CD4-positive, alpha-beta T cell (primary cell): ENCODE data around the gene SHANK2. TPM values are rescaled to one million over a fixed set of nuclear protein-coding genes. Genes with fewer than 3 reads are reported as not detected.

ENCODE experiments used
- ATAC-seq: fragments of 200-7000 bp; cut with Tn5 transposase; one replicate; pipeline ENCODE4 v1.10.0; 2022; ENCODE audit warnings: mild to moderate bottlenecking; ENCODE audit not compliant: poor library complexity
- CTCF ChIA-PET: fragments of 350-600 bp; sonication (Branson Sonifier 250); formaldehyde crosslinking; loops from one replicate; lab custom pipeline; 2021; ENCODE audit warnings: antibody characterized with exemption, inconsistent platforms; lab: Charles Lee
- POLR2A ChIA-PET: fragments of 350-600 bp; sonication (Branson Sonifier 250); formaldehyde crosslinking; loops from one replicate; lab custom pipeline; 2021; ENCODE audit warnings: antibody characterized with exemption, inconsistent platforms; lab: Charles Lee
- DNase-seq, 14 experiments: peaks; one replicate each; pipeline ENCODE4 v3.0.0-alpha.2; 2013 to 2020; ENCODE audit warnings: mixed read lengths in 2 of 14
- H3K27ac ChIP-seq, 2 donors: one replicate each; pipeline versions ENCODE4 v1.5.1 to v1.7.0; 2013; ENCODE audit warnings: low read length in 2 of 2, low read depth in 1 of 2, mild to moderate bottlenecking in 1 of 2
- H3K27me3 ChIP-seq, 2 experiments: 1 replicate in 1 of 2; 2 replicates in 1 of 2; pipeline versions ENCODE4 v1.6.1 to v1.7.0; 2013; ENCODE audit warnings: low read length in 2 of 2, control low read depth in 1 of 2, mild to moderate bottlenecking in 1 of 2, moderate library complexity in 1 of 2; ENCODE audit not compliant: insufficient read depth in 2 of 2, control insufficient read depth in 1 of 2
- H3K36me3 ChIP-seq: one replicate; pipeline ENCODE4 v1.6.1; 2013; ENCODE audit warnings: low read length, control low read depth; ENCODE audit not compliant: insufficient read depth
- H3K4me1 ChIP-seq: one replicate; pipeline ENCODE4 v1.6.1; 2013; ENCODE audit warnings: low read length, control low read depth; ENCODE audit not compliant: insufficient read depth
- H3K4me3 ChIP-seq: one replicate; pipeline ENCODE4 v1.5.1; 2013; ENCODE audit warnings: mild to moderate bottlenecking, low read length, moderate library complexity
- H3K9me3 ChIP-seq, 2 experiments: 1 replicate in 1 of 2; 2 replicates in 1 of 2; pipeline versions ENCODE4 v1.6.1 to v1.7.0; 2013; ENCODE audit warnings: low read length in 2 of 2, mild to moderate bottlenecking in 2 of 2, control low read depth in 1 of 2, moderate library complexity in 1 of 2; ENCODE audit not compliant: control insufficient read depth in 1 of 2, insufficient read depth in 1 of 2
- H3K27ac Mint-ChIP-seq: one replicate; pipeline ENCODE4 v1.8.0; 2020; ENCODE audit warnings: mixed read lengths
- H3K27me3 Mint-ChIP-seq: one replicate; pipeline ENCODE4 v1.8.0; 2021; ENCODE audit warnings: mixed read lengths
- H3K36me3 Mint-ChIP-seq: one replicate; pipeline ENCODE4 v1.8.0; 2021; ENCODE audit warnings: low read depth, mixed read lengths
- H3K4me1 Mint-ChIP-seq: one replicate; pipeline ENCODE4 v1.8.0; 2021; ENCODE audit warnings: low read depth, mixed read lengths
- H3K4me3 Mint-ChIP-seq: one replicate; pipeline ENCODE4 v1.8.0; 2020; ENCODE audit warnings: mild to moderate bottlenecking, mixed read lengths
- H3K9me3 Mint-ChIP-seq: one replicate; pipeline ENCODE4 v1.8.0; 2020; ENCODE audit warnings: mixed read lengths
- intact Hi-C, 2 experiments: fragments of 100-400 bp; cut with DNase I in 1 of 2; cut with micrococcal nuclease in 1 of 2; formaldehyde crosslinking; loops; one replicate each; pipeline versions ENCODE4 v1.15.1 to v1.9.0; 2023 to 2025; cut with DNase I, micrococcal nuclease
- total RNA-seq, 174 experiments: library from RNA in 2 of 174; stranded (reverse) in 2 of 174; gene quantifications; one replicate each; pipeline ENCODE4 v1.2.3 and lab custom pipeline; 2021 to 2026
- TF ChIP-seq, protein P1 (sequence below): fragments of 200-600 bp; IDR thresholded peaks from one replicate; pipeline ENCODE4 v1.8.0; 2022; ENCODE audit warnings: antibody characterized with exemption, mild to moderate bottlenecking

SHANK2 gene
- total RNA-seq, 2 experiments from 2014 or later: not detected

DNA sequence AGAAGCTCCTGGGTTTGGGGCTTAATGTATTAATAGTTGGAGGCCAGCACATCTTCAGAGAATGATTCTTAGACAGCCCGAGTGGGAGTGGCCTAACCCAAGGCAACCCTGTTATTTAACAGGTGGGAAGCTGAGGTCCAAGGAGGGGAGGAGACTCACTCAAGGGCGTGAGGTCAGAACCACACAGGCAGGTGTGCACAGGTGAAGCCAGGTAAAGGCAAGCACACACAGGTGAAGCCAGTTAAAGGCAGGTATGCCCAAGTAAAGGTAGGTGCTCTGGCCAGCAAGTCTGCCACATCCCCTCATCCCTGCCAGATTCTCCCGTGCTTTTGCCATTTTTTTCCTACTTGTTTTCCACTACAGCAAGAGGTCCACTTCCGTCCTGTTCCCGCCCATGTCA, 2.9 kb upstream of the SHANK2 start:
- POLR2A ChIA-PET: no interaction called here
- DNase-seq (no peak), ATAC-seq (no peak)
- no peak overlapping the region for H3K4me3 Mint-ChIP-seq
- peaks cover 0 to 9% of the 10 kb centered on the region in 2 experiments for H3K9me3 ChIP-seq
- no peaks in the 10 kb centered on the region for H3K36me3 Mint-ChIP-seq
- H3K4me1 ChIP-seq: no peaks in the 10 kb centered on the region
- intact Hi-C loops: no loop called here
- H3K27ac ChIP-seq: no peak overlapping the region
- H3K27me3 Mint-ChIP-seq: peaks cover 45% of the 10 kb centered on the region
- no peak overlapping the region for H3K27ac Mint-ChIP-seq
- no peak overlapping the region for H3K4me3 ChIP-seq
- TF ChIP-seq, protein P1, sequence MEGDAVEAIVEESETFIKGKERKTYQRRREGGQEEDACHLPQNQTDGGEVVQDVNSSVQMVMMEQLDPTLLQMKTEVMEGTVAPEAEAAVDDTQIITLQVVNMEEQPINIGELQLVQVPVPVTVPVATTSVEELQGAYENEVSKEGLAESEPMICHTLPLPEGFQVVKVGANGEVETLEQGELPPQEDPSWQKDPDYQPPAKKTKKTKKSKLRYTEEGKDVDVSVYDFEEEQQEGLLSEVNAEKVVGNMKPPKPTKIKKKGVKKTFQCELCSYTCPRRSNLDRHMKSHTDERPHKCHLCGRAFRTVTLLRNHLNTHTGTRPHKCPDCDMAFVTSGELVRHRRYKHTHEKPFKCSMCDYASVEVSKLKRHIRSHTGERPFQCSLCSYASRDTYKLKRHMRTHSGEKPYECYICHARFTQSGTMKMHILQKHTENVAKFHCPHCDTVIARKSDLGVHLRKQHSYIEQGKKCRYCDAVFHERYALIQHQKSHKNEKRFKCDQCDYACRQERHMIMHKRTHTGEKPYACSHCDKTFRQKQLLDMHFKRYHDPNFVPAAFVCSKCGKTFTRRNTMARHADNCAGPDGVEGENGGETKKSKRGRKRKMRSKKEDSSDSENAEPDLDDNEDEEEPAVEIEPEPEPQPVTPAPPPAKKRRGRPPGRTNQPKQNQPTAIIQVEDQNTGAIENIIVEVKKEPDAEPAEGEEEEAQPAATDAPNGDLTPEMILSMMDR: no peak
- CTCF ChIA-PET: no interaction called here
- H3K36me3 ChIP-seq: no peaks in the 10 kb centered on the region
- H3K9me3 Mint-ChIP-seq: no peaks in the 10 kb centered on the region
- no peaks in the 10 kb centered on the region for H3K4me1 Mint-ChIP-seq
- peaks cover 20 to 43% of the 10 kb centered on the region in 2 experiments for H3K27me3 ChIP-seq

DNA sequence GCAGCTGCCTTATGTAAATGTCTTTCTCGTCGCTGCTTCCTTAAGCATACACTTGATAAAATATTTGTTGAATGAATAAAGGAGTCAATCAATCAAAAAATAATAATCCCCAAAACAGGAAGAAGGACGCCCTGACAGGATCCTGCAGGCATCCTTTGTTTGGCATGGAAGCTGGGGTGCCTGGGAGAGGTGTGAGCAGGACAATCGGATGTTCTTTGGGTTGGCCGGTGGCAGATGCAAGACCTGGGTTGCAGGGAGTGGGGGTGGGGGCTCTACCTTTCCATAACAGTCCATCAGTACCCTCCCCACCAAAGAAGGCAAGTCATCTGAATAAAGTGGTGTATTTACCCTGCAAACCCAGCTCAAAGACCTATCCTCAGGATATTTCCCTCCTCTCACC, 1.4 kb upstream of the SHANK2 start:
- H3K27me3 ChIP-seq: peaks cover 33 to 57% of the 10 kb centered on the region in 2 experiments
- DNase-seq: no peak
- H3K36me3 ChIP-seq: no peaks in the 10 kb centered on the region
- Mint-ChIP-seq H3K27me3 (peaks cover 60% of the 10 kb centered on the region), H3K36me3 (no peaks in the 10 kb centered on the region), H3K27ac (no peak overlapping the region), H3K4me3 (no peak overlapping the region), H3K4me1 (no peaks in the 10 kb centered on the region), H3K9me3 (no peaks in the 10 kb centered on the region)
- H3K27ac ChIP-seq: no peak overlapping the region
- intact Hi-C loops: no loop called here
- no peak overlapping the region for H3K4me3 ChIP-seq
- peaks cover 0 to 5% of the 10 kb centered on the region in 2 experiments for H3K9me3 ChIP-seq
- TF ChIP-seq, protein P1: no peak
- CTCF ChIA-PET: no interaction called here
- POLR2A ChIA-PET: no interaction called here
- no peaks in the 10 kb centered on the region for H3K4me1 ChIP-seq
- no peak for ATAC-seq

DNA sequence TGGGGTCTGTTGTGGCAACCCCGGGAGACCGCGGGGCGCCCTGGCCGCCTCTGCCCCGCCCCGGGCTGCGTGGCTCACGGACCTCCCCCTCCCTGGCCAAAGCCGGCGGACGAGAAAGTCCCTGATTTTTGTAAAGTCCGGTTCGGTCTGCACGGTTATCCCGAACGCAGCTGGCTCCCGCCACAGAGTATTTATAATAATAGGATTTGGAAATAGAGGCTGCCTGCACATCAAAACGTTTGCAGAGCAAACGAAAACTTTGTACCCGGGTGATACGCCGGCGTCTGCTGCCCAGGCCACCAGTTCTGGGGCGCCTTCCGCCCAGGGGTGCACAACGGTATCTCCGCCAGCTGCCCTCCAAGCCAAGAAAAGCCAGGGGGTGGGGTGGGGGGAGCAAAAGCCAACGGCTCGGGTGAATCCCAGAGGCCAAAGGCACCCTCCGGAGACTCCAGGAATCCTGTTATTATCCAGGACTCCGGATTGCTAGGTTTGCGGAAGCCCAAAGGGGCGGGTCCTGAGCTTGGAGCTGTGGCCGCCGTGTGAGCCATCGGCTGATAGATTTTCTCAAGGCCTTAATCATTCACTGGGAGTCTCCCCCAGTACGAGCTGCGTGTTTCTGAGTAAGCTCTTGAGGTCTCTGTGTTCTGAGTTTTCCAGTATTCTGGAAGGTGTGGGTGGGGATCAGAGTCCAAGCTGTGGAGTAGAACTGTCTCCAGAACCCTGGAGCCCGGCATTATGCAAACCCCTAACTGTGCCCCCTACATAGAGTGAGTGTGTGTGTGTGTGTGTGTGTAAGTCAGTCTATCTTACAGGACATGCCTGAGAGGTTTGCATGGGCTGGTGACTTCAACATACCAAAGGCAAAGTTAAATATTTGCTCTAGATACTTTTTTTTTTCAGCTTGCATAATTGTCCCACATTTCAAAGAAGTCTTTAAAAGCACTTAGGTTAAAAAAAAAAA, 673 bp upstream of the SHANK2 start:
- H3K9me3 Mint-ChIP-seq: no peaks in the 10 kb centered on the region
- no peaks in the 10 kb centered on the region for H3K36me3 Mint-ChIP-seq
- H3K27me3 ChIP-seq: peaks cover 39 to 58% of the 10 kb centered on the region in 2 experiments
- H3K27ac ChIP-seq: no peak overlapping the region
- no peak overlapping the region for H3K27ac Mint-ChIP-seq
- TF ChIP-seq, protein P1: no peak
- no peak for ATAC-seq
- H3K9me3 ChIP-seq: peaks cover 0 to 8% of the 10 kb centered on the region in 2 experiments
- POLR2A ChIA-PET: no interaction called here
- DNase-seq: no peak
- CTCF ChIA-PET: no interaction called here
- H3K4me3 ChIP-seq: no peak overlapping the region
- no peak overlapping the region for H3K4me3 Mint-ChIP-seq
- no peaks in the 10 kb centered on the region for H3K4me1 Mint-ChIP-seq
- intact Hi-C loops: no loop called here
- peaks cover 68% of the 10 kb centered on the region for H3K27me3 Mint-ChIP-seq
- H3K36me3 ChIP-seq: no peaks in the 10 kb centered on the region
- no peaks in the 10 kb centered on the region for H3K4me1 ChIP-seq
